Measurements from ENCODE around the gene OXER1. TPM values are rescaled to one million over a fixed set of nuclear protein-coding genes. Genes with fewer than 3 reads are reported as not detected.
"Not testable (repeated sequence)": the region's sequence is repeated elsewhere in the genome, so short reads cannot be mapped to it uniquely, and the experiment has no call there.

The OXER1 gene
- total and polyA plus RNA-seq, 9 donors, result 0.37 to 7.8 (median 5.8) TPM

GRCh38 chr2:42736598-42737322 is 27.2 kb downstream of the OXER1 start:
- H3K36me3 ChIP-seq, result no peaks in the 10 kb centered on the region
- DNase-seq, result no peak
- H3K4me3 ChIP-seq, result no peak overlapping the region
- H3K27ac ChIP-seq, result no peak overlapping the region
- no peak for TF ChIP-seq POLR2A (IDR thresholded peaks at IDR 0.05)
- no peak for TF ChIP-seq CTCF (IDR thresholded peaks at IDR 0.05)
- no peak for TF ChIP-seq EP300 (IDR thresholded peaks at IDR 0.05)
- H3K4me1 ChIP-seq (ENCODE audit: insufficient read depth), result no peaks in the 10 kb centered on the region
- intact Hi-C loops (cut with DNase I), result no loop called here
- H3K27me3 ChIP-seq, result no peaks in the 10 kb centered on the region
- no peaks in the 10 kb centered on the region for H3K9me3 ChIP-seq

GRCh38 chr2:42733852-42734251 is 30.1 kb downstream of the OXER1 start:
- no peaks in the 10 kb centered on the region for H3K36me3 ChIP-seq
- H3K4me1 ChIP-seq (ENCODE audit: insufficient read depth), result no peaks in the 10 kb centered on the region
- WGBS, 3 donors, result 25 to 47% (median 35%) methylated on average over 1 of the region's 1 CpG
- TF ChIP-seq POLR2A (IDR thresholded peaks at IDR 0.05), result no peak
- TF ChIP-seq EP300 (IDR thresholded peaks at IDR 0.05), result no peak
- no peak for TF ChIP-seq CTCF (IDR thresholded peaks at IDR 0.05)
- H3K4me3 ChIP-seq, result no peak overlapping the region
- no peaks in the 10 kb centered on the region for H3K27me3 ChIP-seq
- H3K27ac ChIP-seq, result no peak overlapping the region
- no peaks in the 10 kb centered on the region for H3K9me3 ChIP-seq
- intact Hi-C loops (cut with DNase I), result no loop called here
- DNase-seq, result no peak

- H3K27me3 ChIP-seq; intact Hi-C loops (cut with DNase I); H3K9me3 ChIP-seq; H3K27ac ChIP-seq; H3K36me3 ChIP-seq; H3K4me1 ChIP-seq (ENCODE audit: insufficient read depth); H3K4me3 ChIP-seq; DNase-seq: not testable (repeated sequence)
- WGBS, 3 donors, result 95 to 97% (median 96%) methylated on average over 4 of the region's 4 CpGs
Observed at GRCh38 chr2:42731316-42731715, 32.6 kb downstream of the OXER1 start.

- Histone ChIP-seq H3K4me1 (ENCODE audit: insufficient read depth) (peaks cover 7% of the 10 kb centered on the region), H3K4me3 (no peak overlapping the region), H3K9me3 (no peaks in the 10 kb centered on the region), H3K27ac (no peak overlapping the region), H3K27me3 (no peaks in the 10 kb centered on the region), H3K36me3 (no peaks in the 10 kb centered on the region)
- WGBS, 3 donors, result 88 to 98% (median 92%) methylated on average over 2 of the region's 2 CpGs
- TF ChIP-seq EP300 (IDR thresholded peaks at IDR 0.05), result no peak
- no peak for TF ChIP-seq CTCF (IDR thresholded peaks at IDR 0.05)
- no peak for TF ChIP-seq POLR2A (IDR thresholded peaks at IDR 0.05)
- DNase-seq, result no peak
- intact Hi-C loops (cut with DNase I), result no loop called here
Observed at GRCh38 chr2:42726680-42727079, 37.3 kb downstream of the OXER1 start.

- TF ChIP-seq CTCF (IDR thresholded peaks at IDR 0.05) (no peak), EP300 (IDR thresholded peaks at IDR 0.05) (no peak), POLR2A (IDR thresholded peaks at IDR 0.05) (no peak)
- no peaks in the 10 kb centered on the region for H3K9me3 ChIP-seq
- intact Hi-C loops (cut with DNase I), result no loop called here
- H3K4me1 ChIP-seq (ENCODE audit: insufficient read depth), result peaks cover 7% of the 10 kb centered on the region
- WGBS, 3 donors, result 90 to 94% (median 93%) methylated on average over 4 of the region's 4 CpGs
- H3K27ac ChIP-seq, result no peak overlapping the region
- DNase-seq, result no peak
- H3K36me3 ChIP-seq, result no peaks in the 10 kb centered on the region
- no peak overlapping the region for H3K4me3 ChIP-seq
- H3K27me3 ChIP-seq, result no peaks in the 10 kb centered on the region
Observed at GRCh38 chr2:42725657-42726056, 38.3 kb downstream of the OXER1 start.
